ENCODE results near the gene RPS6KC1. TPM values are rescaled to one million over a fixed set of nuclear protein-coding genes. Genes with fewer than 3 reads are reported as not detected.

The RPS6KC1 gene
- polyA plus RNA-seq, 1 donor (not counting 4 experiments of a cell fraction or from before 2014, with no cell fraction given) = 13.0 TPM

DNA sequence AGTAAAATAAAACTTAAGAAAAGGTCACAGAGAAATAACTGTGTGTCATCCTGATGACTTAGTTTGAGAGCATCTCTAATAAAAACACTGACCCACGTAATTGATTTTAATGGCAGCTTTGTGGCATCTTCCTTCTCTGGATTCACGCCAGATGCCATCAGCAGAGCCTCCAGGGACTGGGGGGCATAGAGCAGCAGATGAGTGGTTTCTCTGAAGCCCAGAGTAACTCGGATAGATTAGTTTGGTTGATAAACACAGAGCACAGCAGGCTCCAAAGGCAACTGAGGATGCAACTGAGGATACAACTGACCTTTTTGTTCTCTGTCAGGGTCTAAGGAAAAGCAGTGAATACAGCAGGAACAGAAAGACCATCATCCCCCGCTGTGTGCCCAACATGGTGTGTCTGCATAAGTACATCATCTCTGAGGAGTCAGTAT, 180.8 kb downstream of the RPS6KC1 start:
- TF ChIP-seq, protein P1, sequence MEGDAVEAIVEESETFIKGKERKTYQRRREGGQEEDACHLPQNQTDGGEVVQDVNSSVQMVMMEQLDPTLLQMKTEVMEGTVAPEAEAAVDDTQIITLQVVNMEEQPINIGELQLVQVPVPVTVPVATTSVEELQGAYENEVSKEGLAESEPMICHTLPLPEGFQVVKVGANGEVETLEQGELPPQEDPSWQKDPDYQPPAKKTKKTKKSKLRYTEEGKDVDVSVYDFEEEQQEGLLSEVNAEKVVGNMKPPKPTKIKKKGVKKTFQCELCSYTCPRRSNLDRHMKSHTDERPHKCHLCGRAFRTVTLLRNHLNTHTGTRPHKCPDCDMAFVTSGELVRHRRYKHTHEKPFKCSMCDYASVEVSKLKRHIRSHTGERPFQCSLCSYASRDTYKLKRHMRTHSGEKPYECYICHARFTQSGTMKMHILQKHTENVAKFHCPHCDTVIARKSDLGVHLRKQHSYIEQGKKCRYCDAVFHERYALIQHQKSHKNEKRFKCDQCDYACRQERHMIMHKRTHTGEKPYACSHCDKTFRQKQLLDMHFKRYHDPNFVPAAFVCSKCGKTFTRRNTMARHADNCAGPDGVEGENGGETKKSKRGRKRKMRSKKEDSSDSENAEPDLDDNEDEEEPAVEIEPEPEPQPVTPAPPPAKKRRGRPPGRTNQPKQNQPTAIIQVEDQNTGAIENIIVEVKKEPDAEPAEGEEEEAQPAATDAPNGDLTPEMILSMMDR (optimal IDR thresholded peaks at IDR 0.05 in 1 of 3, IDR thresholded peaks at IDR 0.05 in 1 of 3, conservative IDR thresholded peaks at IDR 0.05 in 1 of 3; ENCODE audit: extremely low read depth in 1 of 3, insufficient read depth in 2 of 3, low read length in 3 of 3) = no peak
- no peak for TF ChIP-seq EZH2 (IDR thresholded peaks at IDR 0.05; ENCODE audit: low read length)
- no peak overlapping the region for H2AFZ ChIP-seq (ENCODE audit: control insufficient read depth, low read length)
- no peaks in the 10 kb centered on the region for H3K9me3 ChIP-seq (ENCODE audit: control insufficient read depth, low read depth, low read length)
- dilution Hi-C loops (cut with MboI; ENCODE audit: extremely low pct_ligation_motif_present, low sequenced_read_pairs) = no loop called here
- H3K4me3 ChIP-seq (ENCODE audit: control insufficient read depth in 2 of 3, extremely low read depth in 1 of 3, insufficient read depth in 2 of 3, low read depth in 1 of 3, low read length in 3 of 3) = no peak overlapping the region
- DNase-seq (ENCODE audit: low read depth, low spot score) (no peak), FAIRE-seq (no peak)
- H3K36me3 ChIP-seq (ENCODE audit: control insufficient read depth in 2 of 2, extremely low read depth in 1 of 2, insufficient read depth in 2 of 2, low read length in 2 of 2) = no peaks in the 10 kb centered on the region
- H3K9me1 ChIP-seq (ENCODE audit: control insufficient read depth, extremely low read depth, insufficient read depth, low read length) = no peaks in the 10 kb centered on the region
- H3K79me2 ChIP-seq (ENCODE audit: control insufficient read depth, insufficient read depth, low read length) = no peaks in the 10 kb centered on the region
- no peaks in the 10 kb centered on the region for H3K4me1 ChIP-seq (ENCODE audit: control insufficient read depth, extremely low read depth, insufficient read depth, low read length)
- no peak overlapping the region for H3K27ac ChIP-seq (ENCODE audit: control insufficient read depth, insufficient read depth, low read length)
- H3K9ac ChIP-seq (ENCODE audit: control insufficient read depth, extremely low read depth, insufficient read depth, low read length) = no peak overlapping the region
- H3K4me2 ChIP-seq (ENCODE audit: control insufficient read depth, extremely low read depth, insufficient read depth, low read depth, low read length) = no peak overlapping the region
- H4K20me1 ChIP-seq (ENCODE audit: control insufficient read depth, extremely low read depth, insufficient read depth, low read length) = no peaks in the 10 kb centered on the region
- H3K27me3 ChIP-seq (ENCODE audit: control insufficient read depth, extremely low read depth, insufficient read depth, low read length) = no peaks in the 10 kb centered on the region

GRCh38 chr1:213242883-213243282, 191.8 kb downstream of the RPS6KC1 start:
- dilution Hi-C loops (cut with MboI; ENCODE audit: extremely low pct_ligation_motif_present, low sequenced_read_pairs) = no loop called here
- H3K27me3 ChIP-seq (ENCODE audit: control insufficient read depth, extremely low read depth, insufficient read depth, low read length) = no peaks in the 10 kb centered on the region
- H3K27ac ChIP-seq (ENCODE audit: control insufficient read depth, insufficient read depth, low read length) = no peak overlapping the region
- no peaks in the 10 kb centered on the region for H3K79me2 ChIP-seq (ENCODE audit: control insufficient read depth, insufficient read depth, low read length)
- H2AFZ ChIP-seq (ENCODE audit: control insufficient read depth, low read length) = no peak overlapping the region
- no peaks in the 10 kb centered on the region for H3K36me3 ChIP-seq (ENCODE audit: control insufficient read depth in 2 of 2, extremely low read depth in 1 of 2, insufficient read depth in 2 of 2, low read length in 2 of 2)
- no peaks in the 10 kb centered on the region for H3K9me1 ChIP-seq (ENCODE audit: control insufficient read depth, extremely low read depth, insufficient read depth, low read length)
- no peak for DNase-seq (ENCODE audit: low read depth, low spot score)
- H3K4me2 ChIP-seq (ENCODE audit: control insufficient read depth, extremely low read depth, insufficient read depth, low read depth, low read length) = no peak overlapping the region
- no peaks in the 10 kb centered on the region for H3K9me3 ChIP-seq (ENCODE audit: control insufficient read depth, low read depth, low read length)
- H3K4me1 ChIP-seq (ENCODE audit: control insufficient read depth, extremely low read depth, insufficient read depth, low read length) = no peaks in the 10 kb centered on the region
- H4K20me1 ChIP-seq (ENCODE audit: control insufficient read depth, extremely low read depth, insufficient read depth, low read length) = no peaks in the 10 kb centered on the region
- FAIRE-seq = no peak
- no peak overlapping the region for H3K9ac ChIP-seq (ENCODE audit: control insufficient read depth, extremely low read depth, insufficient read depth, low read length)
- TF ChIP-seq, protein P1 (optimal IDR thresholded peaks at IDR 0.05 in 1 of 3, IDR thresholded peaks at IDR 0.05 in 1 of 3, conservative IDR thresholded peaks at IDR 0.05 in 1 of 3; ENCODE audit: extremely low read depth in 1 of 3, insufficient read depth in 2 of 3, low read length in 3 of 3) = no peak
- TF ChIP-seq EZH2 (IDR thresholded peaks at IDR 0.05; ENCODE audit: low read length) = no peak
- no peak overlapping the region for H3K4me3 ChIP-seq (ENCODE audit: control insufficient read depth in 2 of 3, extremely low read depth in 1 of 3, insufficient read depth in 2 of 3, low read depth in 1 of 3, low read length in 3 of 3)

All from keratinocyte (primary cell).